ENCODE measurements around the gene SIX2.

The SIX2 gene

DNA sequence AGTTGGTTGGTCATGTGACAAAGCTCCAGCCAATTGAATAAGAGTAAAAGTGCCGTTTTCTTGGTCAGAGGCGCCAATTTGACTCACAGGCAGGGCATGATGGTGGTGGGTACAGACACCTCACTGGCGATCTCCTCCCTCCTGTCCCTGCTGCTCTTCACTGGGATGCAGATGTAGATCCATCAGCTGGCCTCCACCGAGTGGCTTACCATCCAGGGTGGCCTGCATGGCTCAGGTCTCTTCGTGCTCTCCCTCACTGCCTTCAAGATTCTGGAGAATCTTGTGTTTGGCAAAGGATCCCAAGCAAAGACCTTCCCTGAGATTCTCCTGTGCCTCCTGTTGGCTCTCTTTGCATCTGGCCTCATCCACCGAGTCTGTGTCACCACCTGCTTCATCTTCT, 12.9 kb downstream of the SIX2 start:
- H3K4me3 ChIP-seq (ENCODE audit: low read length) = no peak overlapping the region
- DNase-seq (ENCODE audit: low read depth) = no peak
- TF ChIP-seq, protein P1, sequence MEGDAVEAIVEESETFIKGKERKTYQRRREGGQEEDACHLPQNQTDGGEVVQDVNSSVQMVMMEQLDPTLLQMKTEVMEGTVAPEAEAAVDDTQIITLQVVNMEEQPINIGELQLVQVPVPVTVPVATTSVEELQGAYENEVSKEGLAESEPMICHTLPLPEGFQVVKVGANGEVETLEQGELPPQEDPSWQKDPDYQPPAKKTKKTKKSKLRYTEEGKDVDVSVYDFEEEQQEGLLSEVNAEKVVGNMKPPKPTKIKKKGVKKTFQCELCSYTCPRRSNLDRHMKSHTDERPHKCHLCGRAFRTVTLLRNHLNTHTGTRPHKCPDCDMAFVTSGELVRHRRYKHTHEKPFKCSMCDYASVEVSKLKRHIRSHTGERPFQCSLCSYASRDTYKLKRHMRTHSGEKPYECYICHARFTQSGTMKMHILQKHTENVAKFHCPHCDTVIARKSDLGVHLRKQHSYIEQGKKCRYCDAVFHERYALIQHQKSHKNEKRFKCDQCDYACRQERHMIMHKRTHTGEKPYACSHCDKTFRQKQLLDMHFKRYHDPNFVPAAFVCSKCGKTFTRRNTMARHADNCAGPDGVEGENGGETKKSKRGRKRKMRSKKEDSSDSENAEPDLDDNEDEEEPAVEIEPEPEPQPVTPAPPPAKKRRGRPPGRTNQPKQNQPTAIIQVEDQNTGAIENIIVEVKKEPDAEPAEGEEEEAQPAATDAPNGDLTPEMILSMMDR (IDR thresholded peaks at IDR 0.05; ENCODE audit: insufficient read depth, low read depth, low read length, missing control alignments) = no peak

DNA sequence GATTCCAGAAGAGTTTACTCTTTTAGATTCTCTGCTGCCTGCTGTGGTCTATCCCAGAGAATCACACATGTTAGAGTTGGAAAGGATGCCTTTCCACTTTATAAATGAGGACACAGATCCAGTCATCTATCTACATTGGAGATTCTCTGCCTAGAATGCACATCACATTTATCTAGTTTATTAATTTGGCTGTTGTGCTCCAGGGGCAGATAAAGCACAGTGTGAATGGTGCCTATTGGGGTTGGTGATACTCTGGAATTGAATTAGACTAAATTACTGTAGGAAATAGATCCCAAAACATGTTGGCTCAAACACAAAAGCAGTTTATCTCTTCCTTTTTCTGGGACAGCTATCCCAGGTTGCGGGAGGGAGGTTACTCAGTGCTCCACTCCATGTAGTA, 14.9 kb downstream of the SIX2 start:
- TF ChIP-seq, protein P1 (IDR thresholded peaks at IDR 0.05; ENCODE audit: insufficient read depth, low read depth, low read length, missing control alignments) = no peak
- H3K4me3 ChIP-seq (ENCODE audit: low read length) = no peak overlapping the region
- DNase-seq (ENCODE audit: low read depth) = no peak

DNA sequence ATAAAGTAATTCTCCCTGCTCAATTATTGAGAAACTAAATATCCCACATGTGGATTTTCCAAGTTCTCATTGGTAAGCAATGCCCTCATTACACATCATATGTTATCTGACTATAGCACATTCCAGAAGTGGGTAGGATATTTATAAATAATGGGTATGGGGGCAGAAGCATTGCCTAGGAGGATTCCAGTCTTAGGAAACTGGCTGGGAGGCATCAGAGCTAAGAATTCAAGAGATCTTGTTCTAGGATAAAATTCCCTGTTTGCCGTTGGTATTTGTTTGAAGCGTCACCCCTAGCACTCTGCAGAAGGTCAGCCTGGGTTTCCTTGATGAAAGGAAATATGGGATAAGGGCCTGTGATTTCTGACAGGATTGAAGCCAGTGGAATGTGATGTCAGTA, 20.1 kb downstream of the SIX2 start:
- no peak overlapping the region for H3K4me3 ChIP-seq (ENCODE audit: low read length)
- DNase-seq (ENCODE audit: low read depth) = no peak
- TF ChIP-seq, protein P1 (IDR thresholded peaks at IDR 0.05; ENCODE audit: insufficient read depth, low read depth, low read length, missing control alignments) = no peak

DNA sequence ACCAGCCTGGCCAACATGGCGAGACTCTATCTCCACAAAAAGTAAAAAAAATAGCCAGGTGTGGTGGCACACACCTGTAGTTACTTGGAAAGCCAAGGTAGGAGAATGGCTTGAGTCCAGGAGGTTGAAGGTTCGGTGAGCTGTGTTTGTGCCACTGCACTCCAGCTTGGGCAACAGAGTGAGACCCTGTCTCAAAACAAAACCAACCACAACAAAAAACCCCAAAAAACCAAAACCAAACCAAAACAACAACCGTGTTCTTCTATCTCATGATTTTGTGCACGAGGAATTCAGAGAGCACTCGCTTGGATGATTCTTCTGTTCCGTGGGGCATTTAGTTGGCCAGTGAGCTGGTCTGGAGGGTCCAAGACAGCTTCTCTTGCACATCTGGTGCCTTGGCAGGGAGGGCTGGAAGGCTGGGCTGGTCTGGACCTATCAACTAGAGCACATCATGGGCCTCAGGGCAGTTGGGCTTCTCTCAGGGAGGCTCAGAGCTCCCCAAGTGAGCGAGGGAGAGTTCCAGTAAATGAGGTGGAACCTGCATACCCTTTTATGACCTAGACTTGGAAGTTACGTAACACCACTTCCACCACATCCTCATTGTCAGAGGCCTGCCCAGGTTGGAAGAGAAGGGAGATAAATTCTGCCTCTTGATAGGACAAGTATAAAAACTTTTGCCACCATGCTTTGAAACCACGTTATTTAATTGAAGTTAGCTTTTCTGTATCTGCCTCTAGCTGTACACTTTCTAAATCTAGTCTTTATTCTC, 25.2 kb downstream of the SIX2 start:
- no peak overlapping the region for H3K4me3 ChIP-seq (ENCODE audit: low read length)
- TF ChIP-seq, protein P1 (IDR thresholded peaks at IDR 0.05; ENCODE audit: insufficient read depth, low read depth, low read length, missing control alignments) = no peak
- DNase-seq (ENCODE audit: low read depth) = no peak

DNA sequence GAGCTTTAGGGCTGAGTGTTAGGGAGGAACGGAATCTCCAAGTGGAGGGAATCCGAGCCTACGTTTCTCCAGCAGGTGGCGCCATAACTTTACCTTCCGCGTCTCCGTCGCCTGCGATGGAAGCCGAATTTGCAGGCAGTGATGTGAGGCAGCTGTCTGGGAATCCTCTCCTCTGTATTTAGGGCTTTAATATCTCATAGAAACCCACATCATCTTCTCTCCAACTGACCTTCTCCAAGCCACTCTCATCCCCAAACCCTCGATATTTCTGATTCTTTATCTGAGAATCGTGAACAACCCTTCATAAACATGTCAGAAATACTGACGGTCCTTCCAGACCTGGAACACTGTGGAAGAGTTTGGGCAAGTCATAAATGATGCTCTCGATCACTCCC, 27.5 kb downstream of the SIX2 start:
- no peak overlapping the region for H3K4me3 ChIP-seq (ENCODE audit: low read length)
- peak; percentile 71 for DNase-seq (ENCODE audit: low read depth)

DNA sequence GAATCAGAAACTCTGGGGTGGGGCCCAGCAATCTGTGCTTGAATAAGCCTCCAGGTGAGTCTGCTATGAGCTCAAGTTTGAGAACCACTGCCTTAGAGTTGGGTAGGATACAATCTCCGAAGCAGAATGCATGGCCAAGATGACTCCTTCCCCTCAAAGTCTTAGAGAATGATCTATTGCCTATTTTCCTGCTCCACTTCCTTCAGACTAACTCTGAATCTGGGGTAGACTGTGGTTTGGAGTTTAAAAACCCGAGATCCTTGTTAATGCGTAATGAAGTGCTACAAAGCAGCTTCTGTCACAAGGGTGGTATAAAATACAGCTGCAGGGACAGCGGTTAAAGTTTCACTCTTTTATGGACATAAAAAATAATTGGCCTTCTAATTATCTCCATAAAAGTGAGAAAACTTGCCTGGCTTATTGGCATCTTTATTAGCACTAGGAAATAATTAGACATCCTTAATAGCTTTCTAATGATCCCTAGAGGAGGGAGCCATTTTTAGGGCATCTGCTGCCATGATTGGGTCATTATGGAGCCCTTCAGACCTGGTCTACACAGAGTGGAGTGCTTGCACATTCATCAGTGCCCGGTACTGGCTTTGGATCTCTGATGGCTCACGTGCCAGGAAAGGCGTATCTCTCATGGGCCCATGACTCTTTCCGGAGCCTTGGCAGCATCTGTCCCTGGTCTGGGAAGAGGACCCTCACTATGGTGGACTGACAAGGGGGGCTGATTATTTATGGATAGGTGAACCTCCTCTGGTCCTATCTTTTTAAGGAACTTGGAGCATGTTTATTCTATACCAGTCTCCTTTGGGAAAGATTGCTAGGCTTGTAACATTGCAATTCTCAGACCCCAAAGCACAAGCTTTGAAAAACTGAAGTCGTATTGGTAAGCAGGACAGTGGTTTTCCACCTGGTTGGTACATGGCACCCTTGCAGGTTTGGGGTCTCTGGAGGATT, 28.2 kb downstream of the SIX2 start:
- no peak for DNase-seq (ENCODE audit: low read depth)
- H3K4me3 ChIP-seq (ENCODE audit: low read length) = no peak overlapping the region
- TF ChIP-seq, protein P1 (IDR thresholded peaks at IDR 0.05; ENCODE audit: insufficient read depth, low read depth, low read length, missing control alignments) = no peak

More for the DNA sequence above, 27.5 kb downstream of the SIX2 start:
- TF ChIP-seq, protein P1 (IDR thresholded peaks at IDR 0.05; ENCODE audit: insufficient read depth, low read depth, low read length, missing control alignments) = peak; percentile 88

Measured in epithelial cell of esophagus (primary cell).